OCI-LY7 (cell line): Measurements from ENCODE around the gene CEP112. TPM values are rescaled to one million over a fixed set of nuclear protein-coding genes. Genes with fewer than 3 reads are reported as not detected.

Experiments
- BruUV-seq: library from RNA; stranded (reverse); fragments of 400-500 nt; replicated peaks from 2 replicates; lab custom pipeline; 2021; lab: Mats Ljungman, UMichigan
- CTCF ChIA-PET: fragments of 300-600 bp; sonication (Branson Sonifier 250); formaldehyde crosslinking; loops from one replicate; lab custom pipeline; 2022; ENCODE audit warnings: antibody characterized with exemption; ENCODE audit not compliant: unreplicated experiment; lab: Charles Lee
- POLR2A ChIA-PET: fragments of 300-600 bp; sonication (Branson Sonifier 250); formaldehyde crosslinking; loops from one replicate; lab custom pipeline; 2022; ENCODE audit warnings: antibody characterized with exemption; lab: Charles Lee
- DNase-seq: peaks from one replicate; pipeline ENCODE4 v3.0.0-alpha.2; 2015; ENCODE audit warnings: low spot score
- H2AFZ ChIP-seq: fragments of 200-600 bp; sonication (generic), shearing (Covaris generic); 2 replicates; pipeline ENCODE4 v1.6.1; 2014; ENCODE audit warnings: mild to moderate bottlenecking, antibody characterized with exemption, low read length, moderate library complexity
- H3K27ac ChIP-seq: fragments of 200-600 bp; sonication (generic); 2 replicates; pipeline ENCODE4 v1.5.1; 2014; ENCODE audit warnings: mixed run types, low read depth, mild to moderate bottlenecking, moderate library complexity, low read length, inconsistent platforms; ENCODE audit not compliant: poor library complexity, severe bottlenecking
- H3K36me3 ChIP-seq: fragments of 200-600 bp; sonication (generic); 2 replicates; pipeline ENCODE4 v1.6.1; 2014; ENCODE audit warnings: mild to moderate bottlenecking, antibody characterized with exemption, low read length, moderate library complexity, mixed read lengths; ENCODE audit not compliant: insufficient read depth
- H3K4me1 ChIP-seq: fragments of 200-600 bp; sonication (generic); 2 replicates; pipeline ENCODE4 v1.5.1; 2014; ENCODE audit warnings: mild to moderate bottlenecking, low read length; ENCODE audit not compliant: insufficient read depth, poor library complexity, severe bottlenecking
- H3K4me2 ChIP-seq: fragments of 200-600 bp; sonication (generic); 2 replicates; pipeline ENCODE4 v1.6.1; 2014; ENCODE audit warnings: mild to moderate bottlenecking, low read length
- H3K4me3 ChIP-seq: fragments of 200-600 bp; sonication (generic); 2 replicates; pipeline ENCODE4 v1.5.1; 2014; ENCODE audit warnings: mild to moderate bottlenecking, low read depth, low read length; ENCODE audit not compliant: poor library complexity, severe bottlenecking
- H3K79me2 ChIP-seq: fragments of 200-600 bp; sonication (generic); 2 replicates; pipeline ENCODE4 v1.6.1; 2016; ENCODE audit warnings: low read depth, mild to moderate bottlenecking, low read length, moderate library complexity, mixed read lengths; ENCODE audit not compliant: insufficient read depth
- H3K9me2 ChIP-seq: fragments of 200-600 bp; sonication (generic); 2 replicates; pipeline ENCODE4 v1.6.1; 2016; ENCODE audit warnings: mild to moderate bottlenecking, low read length, mixed read lengths; ENCODE audit not compliant: insufficient read depth
- H3K9me3 ChIP-seq: fragments of 200-600 bp; sonication (generic); 2 replicates; pipeline ENCODE4 v1.6.1; 2014; ENCODE audit warnings: mild to moderate bottlenecking, mixed run types, low read length, mixed read lengths
- H4K20me1 ChIP-seq: fragments of 200-600 bp; sonication (generic); 2 replicates; pipeline ENCODE4 v1.6.1; 2014; ENCODE audit warnings: mild to moderate bottlenecking, antibody characterized with exemption, low read length, moderate library complexity, mixed read lengths; ENCODE audit not compliant: insufficient read depth
- CTCF ChIP-seq: fragments of 200-600 bp; sonication (generic); conservative IDR thresholded peaks from 2 replicates; pipeline ENCODE4 v1.5.1; 2014; ENCODE audit warnings: mild to moderate bottlenecking, antibody characterized with exemption, low read length, moderate library complexity, mixed read lengths
- EZH2phosphoT487 ChIP-seq: fragments of 200-600 bp; sonication (generic); IDR thresholded peaks from 2 replicates; pipeline ENCODE4 v1.6.1; 2018; ENCODE audit warnings: low read depth, borderline replicate concordance, mild to moderate bottlenecking, mixed run types, antibody characterized with exemption, low read length, moderate library complexity, mixed read lengths
- intact Hi-C: fragments of 100-400 bp; cut with micrococcal nuclease; formaldehyde crosslinking; loops from one replicate; pipeline ENCODE4 v1.10.0; 2022; ENCODE audit not compliant: unreplicated experiment
- total RNA-seq, 2 experiments: library from RNA; depleted of rRNA in 1 of 2; stranded (reverse); fragments of >200 nt in 1 of 2; shearing (Covaris generic) in 1 of 2; gene quantifications; 2 replicates each; pipeline ENCODE4 v1.2.3, GENCODE V29; 2014 to 2022

The CEP112 gene
- total RNA-seq, 2 experiments from 2014 or later, result 2.7 to 6.9 TPM

- Histone ChIP-seq H3K79me2 (no peaks in the 10 kb centered on the region), H3K27ac (no peak overlapping the region), H4K20me1 (no peaks in the 10 kb centered on the region), H3K4me3 (no peak overlapping the region), H2AFZ (no peak overlapping the region), H3K9me3 (no peaks in the 10 kb centered on the region), H3K36me3 (no peaks in the 10 kb centered on the region), H3K9me2 (no peaks in the 10 kb centered on the region), H3K4me1 (no peaks in the 10 kb centered on the region), H3K4me2 (no peak overlapping the region)
- TF ChIP-seq CTCF (no peak), EZH2phosphoT487 (no peak)
- DNase-seq, result no peak
- intact Hi-C loops, result no loop called here
- no TSS peak for BruUV-seq
- CTCF ChIA-PET, result no interaction called here
- POLR2A ChIA-PET, result no interaction called here
Observed at GRCh38 chr17:66233023-66233753, 41.3 kb upstream of the CEP112 start.

- BruUV-seq, result no TSS peak
- TF ChIP-seq EZH2phosphoT487, result no peak
- TF ChIP-seq CTCF, result no peak
- CTCF ChIA-PET, result no interaction called here
Observed at GRCh38 chr17:66230922-66231591, 39.1 kb upstream of the CEP112 start.

More at GRCh38 chr17:66230922-66231591, 39.1 kb upstream of the CEP112 start:
- Histone ChIP-seq H4K20me1 (no peaks in the 10 kb centered on the region), H3K36me3 (no peaks in the 10 kb centered on the region), H3K79me2 (no peaks in the 10 kb centered on the region), H2AFZ (no peak overlapping the region), H3K9me2 (no peaks in the 10 kb centered on the region), H3K4me2 (no peak overlapping the region), H3K9me3 (no peaks in the 10 kb centered on the region), H3K4me3 (no peak overlapping the region), H3K27ac (no peak overlapping the region), H3K4me1 (no peaks in the 10 kb centered on the region)
- POLR2A ChIA-PET, result no interaction called here
- intact Hi-C loops, result no loop called here
- DNase-seq, result no peak
